NOMO-1 (cell line): ENCODE results near the gene KAT8.
A peak's percentile ranks its signal among the peaks of the same experiment; 100 is the strongest.
"Not testable (repeated sequence)": the region's sequence is repeated elsewhere in the genome, so short reads cannot be mapped to it uniquely, and the experiment has no call there.

ENCODE experiments used
- DNase-seq, 2 experiments: peaks; one replicate each; lab custom pipeline; 2025; ENCODE audit not compliant: unreplicated experiment in 2 of 2; lab: John Stamatoyannopoulos, UW

KAT8 gene

GRCh38 chr16:31083556-31083955 is 33.9 kb upstream of the KAT8 start:
- DNase-seq, result no peak

GRCh38 chr16:31083981-31084380 is 33.5 kb upstream of the KAT8 start:
- DNase-seq, result no peak

- DNase-seq, result no peak
These were observed 32.7 kb upstream of the KAT8 start for GRCh38 chr16:31084584-31085302.

GRCh38 chr16:31085411-31085810 is 32.1 kb upstream of the KAT8 start:
- no peak for DNase-seq

GRCh38 chr16:31085873-31086628 is 31.4 kb upstream of the KAT8 start:
- DNase-seq, result no peak

GRCh38 chr16:31086629-31086906 is 30.9 kb upstream of the KAT8 start:
- DNase-seq, result no peak

GRCh38 chr16:31087481-31087880 is 30.0 kb upstream of the KAT8 start:
- DNase-seq, result no peak

GRCh38 chr16:31087971-31088370 is 29.5 kb upstream of the KAT8 start:
- DNase-seq, result no peak

- DNase-seq, result no peak
These were observed 28.8 kb upstream of the KAT8 start, which contains the start of gene PRSS53 for GRCh38 chr16:31088459-31089183. TSS of gene PRSS53 (minus strand) at chr16:31088943. CDS start at chr16:31088809, 134 bp downstream.

- DNase-seq, result no peak
These were observed 28.3 kb upstream of the KAT8 start for GRCh38 chr16:31089199-31089598.

- DNase-seq, result no peak
These were observed 26.9 kb upstream of the KAT8 start for GRCh38 chr16:31090540-31090939.

GRCh38 chr16:31092330-31092729 is 25.1 kb upstream of the KAT8 start:
- DNase-seq, result no peak

GRCh38 chr16:31093132-31093703 is 24.2 kb upstream of the KAT8 start:
- no peak for DNase-seq

- DNase-seq, result no peak
These were observed 23.4 kb upstream of the KAT8 start for GRCh38 chr16:31094088-31094423.

GRCh38 chr16:31094424-31095120 is 22.9 kb upstream of the KAT8 start, which contains the start of gene VKORC1:
TSS of gene VKORC1 (minus strand) at chr16:31094797. CDS start at chr16:31094729, 68 bp downstream.
- peak; percentile 99 for DNase-seq

GRCh38 chr16:31099860-31100638 is 17.4 kb upstream of the KAT8 start:
- no peak for DNase-seq

- DNase-seq, result not testable (repeated sequence)
These were observed 16.4 kb upstream of the KAT8 start for GRCh38 chr16:31100876-31101641.

- DNase-seq, result peak; percentile 70 to 75
These were observed 11.7 kb upstream of the KAT8 start for GRCh38 chr16:31105677-31106213.
